Activated CD8-positive, alpha-beta memory T cell treated with anti-CD3 and anti-CD28 coated beads for 4 hours (primary cell): Measurements from ENCODE around the gene GOLIM4.

Source experiments
- DNase-seq, 2 donors: peaks; one replicate each; pipeline ENCODE4 v3.0.0-alpha.2; 2020; ENCODE audit warnings: low read depth in 2 of 2

The GOLIM4 gene

DNA sequence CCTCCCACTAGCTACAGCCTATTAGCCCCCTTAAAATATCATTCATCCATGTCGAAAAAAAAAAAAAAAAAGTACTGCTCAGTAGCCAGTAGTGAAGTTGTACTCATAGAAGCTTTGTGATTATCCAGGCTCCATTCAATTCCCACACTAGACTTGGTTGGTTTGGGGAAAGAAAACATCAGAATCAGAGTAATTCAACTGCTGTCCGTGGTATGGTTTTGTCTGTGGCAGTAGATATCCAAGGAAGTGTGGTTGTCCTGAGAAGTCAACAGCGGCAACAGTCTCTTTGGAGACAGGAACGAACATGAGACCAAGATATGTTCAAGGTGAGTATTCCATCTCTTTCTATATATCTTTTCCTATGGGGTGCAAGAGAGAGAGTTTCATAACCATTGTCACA lies 99.2 kb downstream of the GOLIM4 start:
- DNase-seq, result no peak

DNA sequence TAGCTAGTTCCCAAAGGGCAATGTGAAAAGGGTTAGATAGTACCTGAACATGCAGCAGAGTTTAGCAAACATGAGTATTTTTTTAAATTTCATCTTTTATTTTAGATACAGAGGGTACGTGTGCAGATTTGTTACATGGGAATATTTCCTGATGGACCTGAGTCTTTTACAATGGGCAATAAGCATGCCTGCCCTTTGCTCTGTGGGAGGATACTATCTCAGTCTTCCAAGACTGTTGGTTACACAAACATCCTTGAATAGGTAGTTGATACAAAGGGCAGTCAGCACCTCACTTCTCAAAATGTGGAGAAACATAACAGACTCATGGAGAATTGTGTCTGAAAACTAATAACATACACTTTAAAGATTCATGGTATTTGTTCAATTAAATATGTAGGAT lies 103.3 kb downstream of the GOLIM4 start:
- DNase-seq, result no peak

DNA sequence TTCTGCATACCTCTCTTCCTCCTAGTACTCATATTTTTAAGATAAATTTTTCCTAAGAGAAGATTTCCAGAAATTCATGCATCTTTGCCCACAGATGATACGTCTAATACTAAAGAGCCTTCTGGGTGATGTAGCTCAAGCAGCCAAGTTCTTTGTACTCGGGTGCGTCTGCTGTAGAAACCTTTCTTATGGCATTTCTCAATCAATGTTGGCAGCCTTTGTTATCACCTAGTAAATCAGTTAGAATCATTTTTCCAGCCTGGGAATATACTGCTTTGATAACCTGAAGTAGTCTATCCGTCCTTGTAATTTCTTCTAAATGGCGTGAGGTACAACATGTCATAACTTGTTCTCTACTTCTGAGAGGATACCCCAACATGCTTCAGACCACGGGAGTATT lies 104.5 kb downstream of the GOLIM4 start:
- DNase-seq, result no peak

DNA sequence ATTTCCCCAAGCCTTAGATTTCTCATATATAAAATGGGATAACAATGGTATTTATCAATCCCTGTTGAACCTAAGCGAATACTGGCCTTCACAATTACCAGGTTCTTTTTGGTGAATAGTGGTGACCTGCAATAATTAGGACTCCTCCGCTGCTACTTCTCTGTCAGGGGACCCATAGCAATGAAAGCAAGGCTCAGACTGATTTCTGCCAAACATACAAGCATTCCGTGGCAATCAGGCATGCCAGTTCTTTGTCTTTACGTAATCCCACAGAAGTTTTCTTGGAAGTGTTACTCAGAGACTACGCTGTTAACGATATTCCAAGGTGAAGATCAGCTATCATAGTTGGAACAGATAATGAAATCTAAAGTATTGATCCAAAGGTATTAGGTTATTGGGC lies 105.7 kb downstream of the GOLIM4 start:
- no peak for DNase-seq

DNA sequence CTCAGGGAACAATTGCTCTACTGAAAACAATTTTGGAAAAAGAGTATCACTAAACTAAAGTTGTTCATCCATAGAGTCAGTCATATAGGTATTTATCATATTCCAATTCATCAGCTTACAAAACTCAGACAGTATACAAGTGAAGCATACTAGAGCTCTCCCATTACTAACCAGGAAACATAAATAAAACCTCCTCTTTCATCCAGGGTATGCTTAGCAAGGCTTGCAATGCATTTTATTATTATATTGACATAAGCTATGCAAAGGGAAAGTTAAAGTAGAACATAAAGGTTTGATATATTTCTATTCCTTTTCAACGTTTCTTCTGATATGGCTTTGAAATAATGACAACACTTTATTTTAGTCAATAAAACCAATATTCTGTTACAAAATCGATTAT lies 106.7 kb downstream of the GOLIM4 start:
- no peak for DNase-seq

DNA sequence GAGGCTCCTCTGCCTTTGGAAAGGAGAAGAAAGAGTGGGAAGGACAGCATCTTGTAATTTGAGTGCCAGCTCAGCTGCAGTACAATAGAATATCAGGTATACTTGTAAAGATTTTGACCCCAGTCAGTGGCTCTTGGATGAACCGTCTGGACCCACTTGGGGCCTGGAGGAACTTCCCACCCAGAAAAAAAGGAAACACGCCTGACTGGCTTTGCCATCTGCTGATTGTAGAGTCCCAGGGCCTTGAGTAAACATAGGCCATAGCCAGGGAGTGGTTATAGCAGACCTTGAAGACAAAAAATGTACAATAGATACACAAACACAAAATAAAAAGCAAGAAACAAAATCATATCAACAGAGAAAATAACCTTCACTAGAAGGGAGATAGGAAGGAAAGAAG lies 112.1 kb downstream of the GOLIM4 start:
- DNase-seq, result no peak

DNA sequence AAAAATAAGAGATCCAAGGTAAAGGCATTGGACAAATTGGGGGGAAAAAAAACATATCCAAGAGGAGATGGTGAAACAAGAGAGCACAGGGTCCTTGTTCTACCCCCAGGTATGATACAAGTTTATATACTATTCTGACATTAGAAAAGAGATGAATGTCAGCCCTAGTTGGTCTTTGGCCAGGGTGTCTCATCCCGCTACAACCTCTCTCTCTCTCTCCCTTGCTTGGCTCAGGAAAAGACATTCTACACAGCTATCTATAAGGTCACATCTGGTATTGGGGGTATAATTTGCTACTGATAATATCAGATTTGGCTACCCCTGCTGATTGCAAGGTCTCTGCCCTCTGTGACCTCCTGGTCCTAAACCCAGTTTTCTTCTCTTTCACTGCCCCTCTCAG lies 117.2 kb downstream of the GOLIM4 start:
- DNase-seq, result no peak

DNA sequence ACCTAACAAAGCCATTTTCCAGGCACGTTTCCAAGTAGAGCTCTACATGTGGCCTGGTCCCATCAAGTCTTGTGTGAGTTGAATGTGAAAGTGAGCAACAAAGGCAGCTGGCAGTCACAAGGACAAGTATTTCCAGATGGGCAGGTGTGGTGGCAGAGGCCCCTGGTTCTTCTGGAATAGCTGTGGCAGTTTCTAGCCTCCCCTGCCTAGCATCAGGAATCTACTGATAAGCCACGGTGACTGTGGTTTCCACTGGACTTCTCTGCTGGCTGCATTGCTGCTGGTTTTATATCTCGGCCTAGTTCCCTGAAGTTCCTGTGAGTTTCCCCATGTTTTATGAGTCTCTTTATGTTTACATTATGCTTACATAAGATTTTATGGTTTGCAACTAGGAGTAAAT lies 117.7 kb downstream of the GOLIM4 start:
- DNase-seq, result no peak

DNA sequence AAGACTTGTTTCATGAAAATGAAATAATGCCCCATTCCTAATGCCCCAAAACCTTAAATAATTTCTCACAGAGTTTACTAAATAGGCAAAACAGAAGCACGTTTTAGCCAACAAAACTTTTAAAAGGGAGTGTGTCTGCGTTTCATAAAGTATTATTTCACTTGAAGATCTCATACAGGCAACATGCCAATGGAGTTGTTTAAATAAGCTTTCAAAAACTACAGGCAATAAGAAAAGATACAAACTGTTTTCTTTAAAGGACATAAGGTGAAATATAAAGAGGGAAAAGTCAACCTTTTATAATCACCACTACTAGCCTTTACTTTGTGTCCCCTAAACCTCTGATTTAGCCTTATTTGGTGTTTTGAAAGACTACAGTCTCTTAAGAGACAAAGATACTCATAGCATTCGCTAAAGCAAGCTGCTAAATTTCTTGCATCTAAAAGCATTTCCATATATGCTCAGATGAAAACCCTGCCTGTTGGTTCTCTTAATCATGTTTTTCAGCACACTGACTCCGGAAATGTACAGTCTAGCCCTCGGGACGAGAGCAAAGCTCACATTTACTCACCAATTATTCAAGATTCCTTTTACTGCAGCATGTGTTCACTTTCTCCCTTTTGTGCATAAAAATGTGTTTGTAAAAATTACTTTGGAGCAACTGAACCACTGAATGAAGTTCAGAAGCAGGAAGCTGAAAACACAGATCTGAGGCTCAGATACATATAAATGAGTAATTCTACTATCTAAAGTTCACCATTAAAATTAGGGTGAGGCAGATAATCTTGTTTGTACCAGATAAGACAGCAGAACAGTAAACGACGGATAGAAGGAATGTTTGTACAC lies 119.0 kb downstream of the GOLIM4 start:
- DNase-seq, result no peak

DNA sequence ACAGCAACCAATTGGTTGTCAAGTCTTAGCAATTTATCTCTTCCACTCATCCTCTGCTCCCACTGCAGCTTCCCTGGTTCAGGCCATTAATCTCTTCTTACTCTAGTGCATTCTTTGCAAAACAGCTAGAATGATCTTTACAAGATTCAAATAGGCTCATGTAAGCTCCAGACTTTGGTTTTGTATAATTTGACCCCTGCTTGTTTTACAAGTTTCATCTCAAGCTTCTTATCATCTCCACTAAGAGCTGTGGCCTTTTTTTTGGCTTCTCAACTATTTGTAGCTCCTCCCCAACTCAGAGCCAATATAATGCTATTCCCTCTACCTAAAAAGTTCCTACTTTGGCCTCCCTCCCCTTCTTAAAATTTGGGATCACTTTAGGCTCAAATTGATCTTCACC lies 121.8 kb downstream of the GOLIM4 start:
- no peak for DNase-seq

DNA sequence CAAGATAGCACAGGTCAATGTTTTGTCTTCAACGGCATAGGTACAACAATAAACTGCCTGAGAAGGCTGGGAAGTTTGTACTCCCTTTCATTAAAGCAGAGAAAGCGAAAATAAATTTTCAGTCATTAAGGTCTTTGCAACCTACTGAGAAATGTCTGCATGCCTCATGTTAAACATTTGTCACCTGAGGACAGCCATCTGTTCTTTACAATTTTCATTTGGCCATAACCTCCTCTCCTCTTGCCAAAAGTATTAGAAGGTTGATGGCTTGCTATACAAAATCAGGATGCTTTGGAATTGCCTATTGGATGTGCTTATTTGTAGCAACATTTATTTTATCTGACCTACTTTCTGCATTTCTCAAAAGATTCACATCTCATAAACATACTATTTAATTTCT lies 122.7 kb downstream of the GOLIM4 start:
- no peak for DNase-seq

DNA sequence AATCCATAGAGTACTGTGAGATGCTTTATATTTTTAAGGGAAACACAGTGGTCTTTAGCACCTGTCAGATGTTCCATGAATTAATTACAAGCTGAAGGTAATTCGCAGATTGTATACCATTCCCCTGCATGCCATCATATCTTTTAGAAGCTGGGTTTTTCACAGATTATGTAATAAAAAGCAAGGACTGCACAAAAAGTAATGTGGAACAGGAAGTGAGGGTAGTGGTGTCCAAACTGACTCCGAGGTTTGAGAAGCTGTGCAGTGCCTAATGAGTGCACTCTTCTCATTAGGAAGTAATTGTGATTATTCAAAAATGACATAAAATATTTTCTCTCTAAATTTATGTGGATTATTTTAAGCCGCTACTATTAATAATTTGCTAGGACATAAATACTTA lies 123.2 kb downstream of the GOLIM4 start:
- no peak for DNase-seq

DNA sequence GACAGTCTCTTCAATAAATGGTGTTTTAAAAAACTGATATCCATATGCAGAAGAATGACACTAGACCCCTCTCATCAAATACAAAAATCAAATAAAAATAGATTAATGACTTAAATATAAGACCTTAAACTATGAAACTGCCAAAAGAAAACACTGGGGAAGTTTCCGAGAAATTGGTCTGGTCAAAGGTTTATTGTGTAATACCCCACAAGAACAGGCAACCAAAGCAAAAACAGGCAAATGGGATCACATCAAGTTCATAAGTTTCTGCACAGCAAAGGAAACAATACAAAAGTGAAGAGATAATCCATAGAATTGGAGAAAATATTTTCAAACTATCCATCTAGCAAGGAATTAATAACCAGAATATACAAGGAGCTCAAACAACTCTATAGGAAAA lies 126.2 kb downstream of the GOLIM4 start:
- no peak for DNase-seq

DNA sequence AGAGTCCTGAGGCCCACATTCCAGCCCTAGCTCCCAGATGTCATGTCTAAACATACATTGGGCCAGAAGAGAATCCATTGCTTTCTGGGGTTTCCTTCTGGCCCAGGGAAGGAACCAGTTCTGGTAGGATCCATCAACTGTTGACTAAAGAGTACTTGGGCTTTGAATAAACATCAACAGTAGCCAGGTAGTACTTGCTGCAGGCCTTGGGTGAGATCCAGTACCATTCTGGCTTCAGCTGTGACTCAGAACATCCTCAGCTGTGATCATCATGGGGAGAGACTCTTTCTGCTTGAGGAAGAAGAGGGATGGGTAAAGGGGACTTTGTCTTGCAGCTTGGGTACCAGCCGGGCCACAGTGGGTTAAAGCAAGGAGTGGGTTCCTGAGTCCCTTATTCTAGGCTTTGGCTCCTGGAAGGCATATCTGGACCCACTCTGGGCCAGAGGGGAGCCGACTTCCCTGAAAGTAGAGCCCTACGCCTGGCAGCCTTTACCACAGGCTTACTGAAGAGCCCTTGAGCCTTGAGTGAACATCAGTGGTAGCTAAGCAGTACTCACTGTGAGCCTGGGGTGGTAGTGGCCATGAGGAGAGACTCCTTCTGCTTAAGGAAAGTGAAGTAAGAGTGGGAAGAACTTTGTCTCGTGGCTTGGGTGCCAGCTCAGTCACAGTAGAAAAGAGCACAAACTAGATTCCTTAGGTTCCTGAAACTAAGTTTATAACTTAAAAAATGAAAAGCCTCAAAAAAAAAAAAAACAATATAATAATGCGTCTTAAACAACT lies 128.3 kb downstream of the GOLIM4 start:
- no peak for DNase-seq
